ENCODE measurements around the gene RAMP3.
"Not testable (repeated sequence)": the region's sequence is repeated elsewhere in the genome, so short reads cannot be mapped to it uniquely, and the experiment has no call there.

RAMP3 gene, protein sequence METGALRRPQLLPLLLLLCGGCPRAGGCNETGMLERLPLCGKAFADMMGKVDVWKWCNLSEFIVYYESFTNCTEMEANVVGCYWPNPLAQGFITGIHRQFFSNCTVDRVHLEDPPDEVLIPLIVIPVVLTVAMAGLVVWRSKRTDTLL

DNA sequence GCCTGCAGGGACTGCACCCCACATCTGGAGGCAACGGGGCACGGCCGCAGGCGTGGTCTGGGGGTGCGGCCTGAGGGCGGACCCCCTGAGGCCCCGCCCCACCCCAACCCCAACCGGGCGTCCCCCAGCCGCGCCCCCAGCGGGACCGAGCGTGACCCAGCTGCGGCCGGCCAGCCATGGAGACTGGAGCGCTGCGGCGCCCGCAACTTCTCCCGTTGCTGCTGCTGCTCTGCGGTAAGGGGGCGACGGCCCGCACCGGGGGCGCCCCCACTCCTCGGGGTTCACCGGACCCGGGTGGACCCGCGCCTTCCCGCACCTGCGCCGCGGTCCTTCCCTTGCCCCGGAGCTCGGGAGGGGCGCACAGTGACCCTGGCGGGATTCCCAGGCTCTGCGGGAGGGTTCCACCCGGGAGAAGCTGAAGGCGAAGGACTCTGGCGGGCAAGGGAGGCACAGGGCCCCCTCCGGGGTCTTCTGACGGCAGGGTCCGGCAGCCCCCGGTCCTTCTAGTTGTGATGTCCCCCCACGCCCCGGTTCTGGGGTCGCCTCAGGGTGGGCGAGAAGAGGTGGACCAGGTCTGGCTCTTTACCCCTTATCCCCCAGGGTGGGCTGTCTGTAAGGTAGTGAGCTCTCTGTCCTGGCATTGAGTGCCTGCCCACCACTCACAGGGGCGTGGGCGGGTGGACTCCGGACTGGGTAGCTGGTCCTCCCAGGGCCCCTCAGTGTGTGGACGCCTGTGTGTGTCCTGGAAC lies at the start of gene RAMP3:
TSS of gene RAMP3 (plus strand) at position 139 of the 749 bp plus-strand sequence. CDS start at position 177, 38 bp downstream.
- DNase-seq, result no peak

DNA sequence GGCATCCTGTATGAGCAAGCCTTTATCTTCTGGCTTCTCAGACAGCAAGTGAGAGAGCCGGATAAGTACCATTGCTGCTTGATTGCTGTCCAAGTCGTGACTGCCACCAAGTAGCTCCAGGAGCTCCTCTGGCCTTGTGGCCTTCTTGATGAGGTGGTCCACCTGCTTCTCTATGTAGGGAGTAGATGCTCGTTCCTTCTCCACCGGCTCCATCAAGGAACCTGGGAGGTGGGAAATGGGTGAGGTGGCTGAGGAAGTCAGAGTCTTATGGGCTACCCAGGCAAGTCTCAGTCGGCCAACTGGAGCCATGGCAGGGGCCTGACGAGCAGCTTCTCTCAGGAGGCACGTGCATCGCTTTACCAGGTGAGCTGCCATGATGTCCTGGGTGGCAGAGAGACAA lies 48.7 kb upstream of the RAMP3 start:
- no peak for DNase-seq

DNA sequence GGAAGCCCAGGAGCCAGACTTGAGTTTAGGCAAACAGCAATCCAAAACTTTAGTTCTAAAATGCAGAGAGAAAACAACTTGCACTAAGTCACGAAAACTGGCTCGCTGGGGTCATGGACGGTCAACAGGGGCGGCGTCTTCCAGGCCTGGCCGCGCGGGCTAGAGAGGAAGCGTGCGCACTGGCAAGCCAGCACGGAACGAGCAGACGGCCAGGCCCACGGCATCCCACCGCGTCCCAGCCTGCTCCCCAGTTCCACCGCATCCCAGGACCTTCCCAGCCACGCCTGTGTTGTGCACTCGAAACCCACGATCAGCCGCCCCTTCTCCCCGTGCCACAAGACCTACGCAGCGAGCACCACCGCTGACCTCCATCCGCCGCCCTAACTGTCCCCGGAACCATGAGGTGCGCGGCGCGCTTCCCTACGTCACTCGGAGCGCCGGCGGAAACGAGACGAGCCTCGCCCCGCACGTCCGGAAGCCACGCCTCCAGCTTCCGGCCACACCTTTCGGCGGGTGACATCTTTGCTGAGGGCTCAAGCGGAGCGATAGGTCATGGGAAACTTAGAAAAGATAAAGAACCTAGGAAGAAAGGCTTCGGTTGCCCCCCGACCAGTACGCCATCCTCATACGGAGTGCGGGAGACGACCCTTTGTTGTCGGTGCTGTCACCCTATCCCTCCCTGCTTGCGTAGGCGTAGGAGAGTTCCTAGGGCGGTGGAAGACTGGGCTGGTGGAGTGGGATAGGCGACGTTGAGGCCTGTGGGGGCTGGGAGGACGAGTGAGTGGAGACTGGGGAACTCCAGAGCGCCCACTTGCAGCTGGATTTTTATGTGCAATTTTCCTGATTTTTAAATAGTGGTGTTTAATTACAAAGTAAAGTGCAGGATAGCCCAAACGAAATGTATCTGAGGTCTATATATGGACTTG lies 46.0 kb upstream of the RAMP3 start, which contains the start of gene TBRG4:
TSS of gene TBRG4 (minus strand) at position 400 of the 926 bp plus-strand sequence. CDS start 2,460 bp downstream, outside the sequence.
- DNase-seq, result peak; percentile 95

DNA sequence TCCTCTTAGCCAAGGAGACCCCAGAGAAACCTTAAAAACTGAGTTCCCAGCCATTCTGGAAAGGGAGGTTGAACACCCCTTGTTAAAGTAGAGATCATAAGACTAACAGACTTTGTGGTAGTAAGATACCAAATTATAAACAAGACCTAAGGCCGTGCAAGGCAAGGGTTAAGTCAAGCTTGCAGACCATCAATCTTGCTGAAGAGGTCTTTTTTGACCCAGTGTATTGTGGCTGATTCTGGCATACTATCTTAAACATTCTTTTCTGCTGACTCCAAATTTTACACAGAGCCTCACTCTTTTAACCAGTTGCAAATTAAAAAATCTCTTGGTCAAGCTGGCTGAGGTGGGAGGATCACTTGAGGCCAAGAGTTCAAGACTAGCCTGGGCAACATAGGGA lies 44.9 kb upstream of the RAMP3 start:
- no peak for DNase-seq

DNA sequence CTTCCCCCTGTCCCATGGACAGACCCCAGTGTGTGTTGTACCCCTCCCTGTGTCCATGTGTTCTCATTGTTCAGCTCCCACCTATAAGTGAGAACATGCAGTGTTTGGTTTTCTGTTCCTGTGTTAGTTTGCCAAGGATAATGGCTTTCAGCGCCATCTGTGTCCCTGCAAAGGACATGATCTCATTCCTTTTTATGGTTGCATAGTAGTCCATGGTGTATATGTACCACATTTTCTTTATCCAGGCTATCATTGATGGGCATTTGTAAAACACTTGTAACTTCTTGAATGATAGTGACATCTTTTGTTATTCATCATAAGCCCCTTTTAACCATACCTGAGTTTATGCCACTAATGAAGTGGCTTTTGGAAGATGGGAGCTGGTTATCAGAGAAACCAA lies 43.3 kb upstream of the RAMP3 start:
- DNase-seq, result not testable (repeated sequence)

DNA sequence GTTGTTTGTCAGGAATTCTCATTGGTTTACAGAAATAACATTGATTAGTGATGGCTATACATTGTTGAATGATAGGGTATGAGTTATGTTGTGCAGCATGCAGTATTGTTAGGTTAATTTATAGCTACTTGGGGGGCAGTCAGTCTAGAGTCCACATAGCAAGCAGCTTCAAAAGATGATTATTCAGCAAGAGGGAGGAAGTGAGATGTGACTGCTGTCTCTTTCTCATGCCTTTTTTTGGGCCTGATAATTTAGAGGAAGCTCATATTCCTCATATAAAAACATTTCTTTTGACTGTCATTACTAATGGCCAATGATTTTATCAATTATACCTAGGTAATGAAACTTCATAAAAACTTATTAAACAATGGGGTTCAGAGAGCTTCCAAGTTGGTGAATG lies 42.7 kb upstream of the RAMP3 start:
- no peak for DNase-seq

DNA sequence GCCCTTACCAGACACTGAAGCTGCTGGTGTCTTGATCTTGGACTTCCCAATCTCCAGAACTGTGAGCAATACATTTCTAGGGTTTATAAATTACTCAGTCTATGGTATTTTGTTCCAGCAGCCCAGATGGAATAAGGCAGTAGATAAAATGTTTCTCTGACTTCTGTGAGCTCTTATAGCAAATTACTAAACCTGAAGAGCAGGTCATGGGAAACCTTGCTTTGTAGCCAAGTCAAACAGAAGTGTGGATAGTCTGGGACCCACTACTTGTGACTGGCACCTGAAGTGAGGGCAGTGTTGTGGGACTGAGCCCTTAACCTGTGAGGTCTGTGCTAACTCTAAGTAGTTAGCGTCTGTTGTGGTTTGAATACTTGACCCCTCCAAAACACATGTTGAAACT lies 41.5 kb upstream of the RAMP3 start:
- no peak for DNase-seq

DNA sequence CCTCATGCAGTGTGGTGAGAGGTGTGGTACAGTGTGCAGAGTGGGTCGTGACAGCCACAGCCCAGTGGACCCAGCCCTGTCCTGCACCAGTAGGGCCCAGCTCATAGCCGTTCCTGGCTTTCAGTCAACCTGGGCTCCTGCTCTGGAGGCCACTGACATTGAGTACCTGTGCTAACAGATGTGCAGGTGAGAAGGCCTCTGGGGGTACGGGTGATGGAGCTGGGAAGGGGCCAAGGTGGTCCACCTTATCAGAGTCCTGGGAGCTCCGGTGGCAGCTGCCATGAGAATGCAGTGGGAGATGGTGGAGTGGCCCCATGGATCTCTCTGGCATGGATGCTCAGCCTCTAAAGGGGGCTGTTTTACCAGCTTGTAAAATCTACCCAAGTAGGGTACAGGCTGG lies 40.0 kb upstream of the RAMP3 start:
- no peak for DNase-seq

DNA sequence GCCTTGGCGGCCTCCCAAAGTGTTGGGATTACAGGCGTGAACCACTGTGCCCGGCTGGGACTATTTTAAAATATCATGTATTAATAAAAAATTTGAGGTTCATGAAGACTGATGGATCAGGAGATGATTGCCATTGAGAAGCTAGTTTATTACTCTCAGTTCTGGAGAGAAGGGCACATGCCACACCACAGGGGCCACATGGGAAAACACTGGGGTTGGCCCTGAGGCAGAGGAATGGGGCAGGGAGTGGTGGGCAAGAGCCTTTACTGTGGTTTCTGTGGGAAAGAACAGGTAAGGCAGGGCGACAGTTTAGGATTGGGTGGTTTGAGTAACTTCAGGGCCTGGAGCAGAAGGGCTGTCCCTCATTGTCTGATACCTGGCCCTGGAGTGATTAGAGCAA lies 39.3 kb upstream of the RAMP3 start:
- DNase-seq, result no peak

DNA sequence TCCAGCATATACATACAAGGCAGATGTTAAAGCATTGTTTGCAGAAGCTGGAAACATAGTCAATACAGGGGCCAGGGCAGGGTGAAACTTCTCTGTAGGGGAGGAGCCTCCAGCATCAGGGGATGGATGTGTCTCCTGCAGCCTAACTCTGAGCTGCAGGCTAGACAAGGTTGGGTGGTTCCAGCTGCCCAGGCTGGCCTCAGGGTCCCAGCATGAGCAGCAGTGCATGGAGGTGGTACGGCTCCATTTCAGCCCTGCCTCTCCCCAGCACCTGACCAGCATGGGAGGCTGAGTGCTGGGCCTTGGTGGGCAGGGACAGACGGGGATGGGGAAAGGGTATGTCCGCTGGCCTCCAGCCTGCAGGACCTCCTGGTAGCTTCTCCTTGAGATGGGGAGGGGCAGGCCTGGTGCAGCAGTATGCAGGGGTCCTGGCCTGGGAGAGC lies 38.7 kb upstream of the RAMP3 start:
- DNase-seq, result no peak

DNA sequence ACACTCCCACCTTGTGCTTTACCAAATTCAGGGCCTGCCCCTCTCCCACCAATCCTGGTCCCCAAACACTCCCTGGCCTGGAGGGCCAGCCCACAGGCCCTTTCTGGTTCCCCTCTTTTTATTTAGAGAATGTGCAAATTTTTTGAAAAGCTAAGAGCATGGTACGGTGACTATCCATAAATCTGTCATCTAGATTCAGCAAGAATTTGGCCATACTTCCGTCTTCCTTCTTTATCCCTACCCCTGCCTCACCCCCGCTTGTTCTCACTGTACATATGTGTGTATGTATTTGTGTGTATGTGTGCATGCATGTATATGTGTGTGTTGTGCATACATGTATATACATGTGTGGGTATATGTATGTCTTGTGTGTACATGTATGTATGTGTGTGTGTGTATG lies 38.0 kb upstream of the RAMP3 start:
- DNase-seq, result no peak

DNA sequence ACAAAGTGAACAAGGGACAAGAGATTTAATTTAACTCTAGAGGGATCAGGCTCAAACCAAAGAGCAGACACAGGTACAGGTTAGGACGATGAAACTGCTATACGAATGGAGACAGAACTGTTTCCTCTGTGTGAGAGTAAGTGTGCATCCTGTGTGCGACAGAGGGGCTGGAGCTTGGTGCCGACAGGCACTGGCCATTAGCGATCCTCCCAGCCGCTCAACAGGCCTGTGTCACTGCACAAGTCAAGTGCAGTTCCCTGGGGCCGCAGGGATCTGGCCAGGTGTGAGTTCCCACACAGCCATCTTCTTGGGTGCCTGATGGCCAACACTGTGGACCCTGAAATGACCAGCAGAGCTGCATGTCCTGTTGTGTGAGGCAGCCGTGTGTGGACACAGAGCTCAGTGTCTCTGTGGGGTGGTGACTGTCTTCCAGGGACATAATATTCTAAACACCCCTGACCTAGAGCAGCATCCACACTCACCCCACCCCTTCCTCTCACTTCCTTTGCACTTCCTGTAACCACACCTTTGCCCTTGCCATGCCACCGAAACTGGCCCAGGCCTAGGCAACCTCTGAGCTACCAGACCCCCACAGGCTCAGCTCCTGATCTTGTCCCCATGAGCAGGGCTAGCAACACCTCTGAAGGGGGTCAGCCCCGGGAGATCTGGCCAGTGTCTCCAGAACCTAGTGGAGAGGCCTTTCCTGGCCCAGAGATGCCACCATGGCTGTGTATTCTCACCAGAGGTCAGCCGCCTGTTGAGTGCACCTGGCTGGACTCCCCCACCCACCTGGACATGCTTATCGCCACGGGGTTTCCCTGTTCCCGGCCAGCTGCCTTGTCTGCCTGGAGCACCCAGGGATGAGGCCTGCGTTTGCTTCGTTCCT lies 34.4 kb upstream of the RAMP3 start:
- no peak for DNase-seq

DNA sequence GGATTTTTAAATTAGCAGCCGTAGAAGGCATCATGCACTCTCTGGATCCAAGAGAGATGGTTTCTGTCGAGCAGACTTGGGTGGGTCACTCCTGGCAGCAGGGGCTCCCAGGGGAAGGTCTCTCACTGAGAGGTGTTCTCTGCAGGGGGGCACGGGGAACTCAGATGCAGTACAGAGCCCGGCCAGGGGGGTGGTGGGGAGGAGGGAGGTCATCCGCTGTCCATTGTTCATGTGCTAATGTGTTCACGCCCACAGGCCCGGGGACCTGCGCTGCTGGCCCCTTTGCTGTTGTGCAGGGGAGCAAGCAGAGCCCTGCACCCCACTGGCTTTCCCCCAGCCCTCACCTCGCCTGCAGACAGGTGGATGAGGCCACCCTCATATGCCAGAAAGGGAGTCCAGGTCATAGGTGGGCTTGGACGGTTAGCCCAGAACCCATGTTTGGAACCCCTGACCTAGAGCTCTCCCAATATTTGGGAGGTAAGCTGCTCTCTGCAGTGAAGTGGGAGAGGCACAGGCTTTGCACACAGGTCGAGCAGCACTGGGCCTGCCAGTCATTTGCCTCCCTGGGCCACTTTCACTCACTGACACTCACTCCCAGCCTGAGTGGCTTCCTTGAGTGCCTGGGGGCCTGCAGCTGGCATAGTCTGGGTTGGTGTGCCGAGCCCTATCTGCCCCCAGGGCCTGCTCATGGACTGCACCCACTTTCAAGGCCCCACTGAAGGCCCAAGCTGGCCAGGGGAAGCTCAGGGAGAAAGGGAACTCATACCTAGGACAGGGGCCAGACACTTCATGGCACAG lies 33.5 kb upstream of the RAMP3 start:
- DNase-seq, result no peak

DNA sequence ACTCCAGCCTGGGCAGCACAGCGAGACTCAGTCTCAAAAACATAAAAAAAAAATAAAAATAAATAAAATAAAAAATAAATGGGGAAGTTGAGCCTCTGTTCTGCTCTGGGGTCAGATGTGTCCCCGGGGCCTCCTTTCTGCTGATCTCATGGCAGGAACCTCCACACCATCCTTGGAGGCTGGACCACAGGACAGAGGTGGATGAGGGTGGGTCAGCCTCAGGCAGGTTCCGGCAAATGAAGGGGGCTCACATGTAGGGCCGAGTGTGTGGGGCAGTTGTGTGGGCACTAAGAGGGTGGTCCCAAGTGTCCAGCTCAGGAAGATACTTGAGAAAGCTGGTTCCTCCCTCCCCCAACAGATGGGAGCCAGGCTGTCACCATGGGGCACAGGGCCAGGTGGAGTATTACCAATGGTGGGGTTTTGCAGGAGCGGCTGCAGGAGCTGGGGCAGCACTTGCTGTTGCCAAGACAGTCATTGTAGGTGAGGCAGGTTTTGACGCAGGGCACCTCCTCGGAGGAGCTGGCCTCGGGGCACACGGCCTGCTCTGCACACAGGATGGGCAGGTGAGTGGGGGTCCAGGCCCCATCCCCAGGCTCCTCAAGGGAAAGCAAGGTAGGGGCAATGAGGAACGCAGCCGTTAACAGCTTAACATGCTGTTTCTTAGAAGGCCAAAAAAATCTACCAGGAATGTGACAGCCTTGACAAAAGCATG lies 32.2 kb upstream of the RAMP3 start:
- no peak for DNase-seq

DNA sequence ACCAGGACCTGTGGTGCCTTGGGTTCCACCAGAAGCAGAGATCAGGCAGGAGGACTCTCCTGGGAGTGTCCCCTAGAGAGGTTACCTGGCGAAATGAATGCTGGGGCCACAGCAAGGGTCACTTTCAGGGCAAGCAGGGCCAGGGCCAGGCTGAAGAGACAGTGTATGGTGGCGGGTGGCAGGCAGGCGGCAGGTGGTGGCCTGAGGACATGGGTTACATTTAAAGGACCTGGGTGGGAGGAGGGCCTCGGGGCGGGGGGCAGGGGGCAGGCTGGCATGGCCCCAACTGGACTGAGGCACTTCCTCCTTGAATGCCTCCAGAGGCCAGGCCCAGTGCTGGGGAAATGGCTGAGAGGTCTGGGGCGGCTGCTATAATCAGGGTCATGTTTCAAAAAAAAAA lies 31.4 kb upstream of the RAMP3 start:
- DNase-seq, result no peak

DNA sequence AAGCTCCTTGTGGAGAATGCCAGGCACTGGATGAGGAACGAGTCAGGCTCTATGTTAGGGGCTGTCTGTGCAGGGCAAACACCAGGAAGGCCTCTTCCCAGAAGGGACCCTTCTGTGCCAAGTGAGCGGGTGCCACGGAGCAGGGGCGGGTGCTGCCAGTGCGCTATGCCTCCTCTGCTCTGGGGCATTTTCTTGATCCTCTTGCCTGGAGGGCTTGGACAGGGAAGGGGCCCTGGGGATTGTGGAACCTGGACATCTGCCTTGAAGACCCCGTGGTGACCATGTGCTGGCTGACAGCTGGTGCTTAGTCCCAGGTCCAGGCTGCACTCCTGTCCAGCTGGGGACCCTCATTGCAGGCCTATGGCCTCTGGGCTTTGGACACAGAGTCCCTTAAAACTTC lies 30.7 kb upstream of the RAMP3 start:
- no peak for DNase-seq

DNA sequence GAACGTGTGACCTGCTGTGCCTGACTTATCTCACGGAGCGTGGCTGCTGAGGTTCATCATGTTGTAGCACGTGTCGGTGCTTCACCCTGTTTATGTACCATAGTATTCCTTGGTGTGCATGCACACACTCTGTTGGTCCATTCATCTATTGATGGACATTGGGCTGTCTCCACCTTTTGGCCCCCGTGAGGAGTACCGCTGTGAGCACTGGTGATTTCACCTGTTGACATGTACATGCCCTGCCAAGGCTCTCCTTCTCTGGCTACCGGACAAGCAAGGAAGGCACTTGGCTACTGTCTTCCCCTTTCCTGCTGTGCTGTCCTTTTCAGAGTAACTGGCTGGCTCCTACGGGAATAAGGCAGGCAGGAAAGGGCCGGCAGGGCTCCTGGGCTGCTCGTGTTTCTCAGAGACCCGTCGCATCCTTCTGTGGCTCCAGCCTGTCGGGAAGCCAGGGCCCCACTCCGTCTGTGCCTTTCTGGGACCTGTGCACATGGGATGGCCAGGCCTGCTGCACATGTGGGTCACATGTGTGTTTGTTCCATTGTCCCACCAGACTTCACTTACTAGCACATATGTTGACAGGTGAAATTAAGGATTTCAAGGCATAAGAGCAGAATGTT lies 28.3 kb upstream of the RAMP3 start:
- no peak for DNase-seq

DNA sequence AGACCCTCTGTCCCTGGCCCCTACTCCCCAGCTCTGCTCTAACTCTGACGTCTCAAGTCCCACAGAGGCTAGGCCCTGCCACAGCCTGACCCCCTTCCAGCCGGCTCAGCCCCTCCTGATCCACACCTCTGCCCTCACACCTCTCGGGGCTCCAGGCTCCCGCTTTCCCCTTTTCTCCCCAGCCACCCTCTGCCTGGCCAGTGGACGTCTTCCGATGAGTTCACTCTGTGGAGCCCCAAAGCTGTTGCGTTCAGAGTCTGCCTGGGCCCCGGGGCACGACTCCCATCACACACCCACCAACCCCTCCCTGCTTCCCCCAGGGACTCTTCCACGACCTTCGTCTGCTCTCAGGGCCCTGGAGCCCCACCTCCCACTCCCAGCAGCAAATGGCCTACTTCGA lies 27.7 kb upstream of the RAMP3 start:
- DNase-seq, result no peak

DNA sequence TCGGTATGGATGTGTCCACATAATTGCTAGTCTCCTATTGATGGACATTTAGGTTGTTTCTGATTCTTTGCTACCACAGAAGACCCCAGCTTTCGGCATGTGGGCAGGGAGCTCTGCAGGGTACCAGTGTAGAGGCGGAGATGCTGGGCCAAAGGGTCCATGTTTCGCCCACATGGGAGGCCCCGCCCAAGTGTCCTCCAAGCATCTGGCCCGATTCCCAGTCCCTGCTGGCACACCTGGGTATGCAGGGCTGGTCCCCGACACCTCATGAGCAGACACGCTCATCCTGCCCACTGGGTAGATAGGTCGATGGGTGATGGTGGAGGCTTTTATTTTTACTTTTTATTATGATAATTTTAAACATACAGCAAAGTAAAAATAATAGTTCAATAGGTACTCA lies 26.7 kb upstream of the RAMP3 start:
- DNase-seq, result peak; percentile 4

DNA sequence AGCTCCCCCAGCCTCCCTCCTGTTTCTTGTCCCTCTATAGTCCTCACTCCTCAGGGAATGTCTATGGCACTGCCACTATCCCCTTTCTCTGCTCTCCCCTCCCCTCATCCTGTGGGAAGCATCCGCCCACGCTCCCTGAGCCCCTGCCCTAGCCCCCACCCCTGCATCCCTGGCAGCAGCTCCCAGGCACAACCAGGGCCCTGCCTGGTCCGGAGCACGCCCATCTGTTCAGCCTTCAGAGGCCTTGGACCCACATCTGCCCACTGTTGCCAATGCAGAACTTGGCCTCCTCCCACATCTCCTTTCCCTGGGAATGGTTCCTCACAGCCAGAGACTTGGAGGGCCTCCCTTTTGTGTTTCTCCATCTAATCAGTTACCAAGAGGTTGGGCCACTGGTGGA lies 25.7 kb upstream of the RAMP3 start:
- no peak for DNase-seq
